Raji (cell line): ENCODE measurements around the gene PDXK.

Experiments used
- POLR2A ChIP-seq: IDR thresholded peaks from 2 replicates; pipeline ENCODE4 v1.6.1; 2011; ENCODE audit warnings: low read depth, low read length, control low read depth; ENCODE audit not compliant: insufficient read depth

PDXK gene

DNA sequence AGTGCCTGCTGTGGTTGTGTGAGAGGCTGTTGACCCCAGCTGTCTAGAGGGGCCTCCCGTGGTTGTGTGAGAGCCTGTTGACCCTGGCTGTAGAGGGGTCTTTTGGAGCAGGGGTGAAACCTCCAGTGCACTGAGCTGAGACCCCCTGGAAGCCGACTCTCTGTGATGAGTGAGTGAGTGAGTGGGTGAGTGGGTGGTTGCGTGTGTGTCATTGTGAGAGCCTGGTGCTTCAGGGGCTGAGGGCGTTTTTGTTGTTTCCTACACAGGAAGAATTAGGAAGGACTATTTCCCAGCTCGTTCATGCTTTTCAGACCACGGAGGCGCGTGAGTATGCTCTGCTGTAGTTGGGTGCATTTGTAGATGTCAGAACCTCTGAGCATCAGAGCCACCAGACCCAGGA is 73.5 kb downstream of the PDXK start:
- TF ChIP-seq POLR2A: no peak

DNA sequence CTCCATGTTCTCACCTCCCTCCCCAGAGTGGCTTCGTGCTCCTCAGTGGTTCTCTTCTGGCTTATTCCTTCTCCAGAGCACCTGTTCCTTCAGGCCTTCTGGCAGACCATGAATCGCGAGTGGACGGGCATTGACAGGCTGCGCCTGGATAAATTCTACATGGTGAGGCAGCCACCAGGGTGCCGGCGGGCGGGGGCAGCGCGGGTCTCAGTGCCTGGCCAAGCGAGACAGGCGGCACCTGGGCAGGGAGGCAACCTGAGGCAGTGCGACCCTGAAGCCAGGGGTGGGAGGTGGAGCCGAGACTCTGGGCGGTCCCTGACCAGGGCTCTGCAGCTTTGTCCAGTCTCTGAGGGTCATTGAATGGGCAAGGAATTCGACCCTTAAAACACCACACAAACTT is 74.3 kb downstream of the PDXK start:
- no peak for TF ChIP-seq POLR2A

DNA sequence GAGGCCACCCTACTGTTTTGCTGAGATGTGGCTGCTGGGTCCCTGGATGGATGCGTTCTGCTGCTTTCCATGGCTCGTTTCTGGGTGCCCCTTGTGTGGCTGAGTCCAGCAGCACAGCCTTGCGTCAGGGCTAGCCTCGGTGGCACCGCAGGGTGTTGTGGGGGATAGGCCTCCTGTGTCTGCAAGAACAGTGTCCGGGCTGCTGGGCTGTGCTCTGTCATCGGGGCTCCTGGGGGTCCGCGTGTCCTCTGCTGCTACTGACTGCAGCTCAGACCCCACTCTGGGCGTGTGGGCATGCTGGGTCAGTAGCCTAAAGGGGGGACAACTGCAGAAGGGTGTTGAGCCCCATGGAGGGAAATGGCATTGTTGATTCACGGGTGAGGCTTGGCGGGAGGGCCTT is 75.4 kb downstream of the PDXK start:
- no peak for TF ChIP-seq POLR2A

DNA sequence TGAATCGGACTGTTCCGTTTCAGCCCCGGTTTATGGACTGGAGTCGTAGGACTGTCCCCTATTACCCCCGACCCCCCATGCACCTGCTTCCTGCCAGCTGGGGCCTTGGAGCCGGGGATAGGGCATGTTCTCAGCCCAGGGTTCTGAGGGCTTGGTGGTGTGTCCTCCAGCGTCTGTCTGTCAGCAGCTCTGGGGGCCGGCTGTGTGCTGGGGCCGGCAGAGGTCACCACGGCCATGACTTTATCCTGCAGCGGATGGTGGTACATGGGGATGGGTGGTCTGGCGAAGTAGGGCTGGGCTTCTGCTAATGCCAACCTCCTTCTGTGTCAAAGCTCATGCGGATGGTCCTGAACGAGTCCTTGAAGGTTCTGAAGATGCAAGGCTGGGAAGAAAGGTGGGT is 75.9 kb downstream of the PDXK start:
- no peak for TF ChIP-seq POLR2A

DNA sequence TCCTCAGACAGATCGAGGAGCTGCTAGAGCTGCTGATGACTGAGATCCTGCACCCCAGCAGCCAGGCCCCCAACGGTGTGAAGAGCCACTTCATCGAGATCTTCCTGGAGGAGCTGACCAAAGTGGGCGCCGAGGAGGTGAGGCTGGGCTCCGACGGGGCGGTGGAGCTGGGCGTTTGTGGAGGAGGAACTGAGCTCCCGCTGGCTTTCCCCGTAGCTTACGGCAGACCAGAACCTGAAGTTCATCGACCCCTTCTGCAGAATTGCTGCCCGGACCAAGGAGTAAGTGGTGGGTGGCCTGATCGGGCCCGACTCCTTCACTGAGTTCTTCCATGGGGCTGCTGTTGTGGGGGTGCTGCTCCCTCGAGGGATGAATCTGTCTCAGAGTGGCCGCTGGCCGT is 78.5 kb downstream of the PDXK start:
- TF ChIP-seq POLR2A: no peak

DNA sequence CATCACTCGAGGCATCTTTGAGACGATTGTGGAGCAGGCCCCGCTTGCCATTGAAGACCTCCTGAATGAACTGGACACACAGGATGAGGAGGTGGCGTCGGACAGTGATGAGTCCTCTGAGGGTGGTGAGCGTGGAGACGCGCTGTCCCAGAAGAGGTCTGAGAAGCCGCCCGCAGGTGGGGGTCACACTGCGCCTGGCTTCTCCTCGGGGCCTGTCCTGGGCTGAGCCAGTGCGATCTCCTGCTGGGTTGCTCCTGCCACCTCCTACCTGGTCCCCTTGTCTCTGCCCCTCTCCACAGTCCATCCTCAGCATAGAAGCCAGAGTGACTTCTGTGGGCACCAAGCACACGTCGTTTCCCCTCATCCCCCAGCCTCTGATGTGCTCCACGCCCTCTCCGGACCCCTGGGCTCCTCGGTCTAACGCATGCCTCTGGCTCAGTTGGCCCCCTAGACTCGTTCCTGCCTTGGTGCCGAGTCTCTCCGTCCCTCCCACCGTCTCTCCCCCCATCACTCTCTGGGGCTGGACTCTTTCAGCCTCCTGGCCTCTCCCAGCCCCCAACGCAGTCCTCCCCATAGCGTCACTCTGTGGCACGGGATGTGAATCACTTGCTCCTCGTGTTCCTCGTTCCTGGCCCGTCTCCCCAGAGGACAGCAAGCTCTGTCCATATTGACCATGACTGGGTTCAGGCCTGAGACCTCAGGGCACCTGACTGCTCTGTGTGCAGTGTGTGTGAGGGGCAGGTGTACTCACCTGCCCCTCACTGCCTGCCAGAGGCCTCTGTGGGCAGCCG is 79.2 kb downstream of the PDXK start:
- TF ChIP-seq POLR2A: no peak

DNA sequence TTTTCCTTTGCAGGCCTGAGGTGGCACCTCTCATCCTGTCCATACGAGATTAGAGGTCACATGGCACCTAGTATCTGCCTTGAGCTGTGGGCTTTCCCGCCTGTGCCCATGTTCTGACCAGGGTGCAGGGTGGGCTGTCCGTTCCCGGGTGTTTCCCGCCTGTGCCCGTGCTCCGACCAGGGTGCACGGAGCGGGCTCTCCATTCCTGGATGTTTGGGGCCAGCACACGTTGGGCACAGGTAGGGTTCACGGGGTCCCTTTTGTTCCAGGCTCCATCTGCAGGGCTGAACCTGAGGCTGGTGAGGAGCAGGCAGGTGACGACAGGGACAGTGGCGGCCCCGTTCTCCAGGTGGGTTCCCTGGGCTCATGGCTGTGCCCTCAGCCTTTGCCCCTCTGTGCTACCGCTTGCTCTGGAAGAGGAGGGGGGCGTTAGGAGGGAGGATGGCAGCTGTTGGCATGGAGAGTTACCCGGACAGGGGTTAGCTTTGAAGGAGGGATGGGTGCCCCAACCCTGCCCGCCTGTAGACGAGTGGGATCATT is 80.4 kb downstream of the PDXK start:
- no peak for TF ChIP-seq POLR2A

DNA sequence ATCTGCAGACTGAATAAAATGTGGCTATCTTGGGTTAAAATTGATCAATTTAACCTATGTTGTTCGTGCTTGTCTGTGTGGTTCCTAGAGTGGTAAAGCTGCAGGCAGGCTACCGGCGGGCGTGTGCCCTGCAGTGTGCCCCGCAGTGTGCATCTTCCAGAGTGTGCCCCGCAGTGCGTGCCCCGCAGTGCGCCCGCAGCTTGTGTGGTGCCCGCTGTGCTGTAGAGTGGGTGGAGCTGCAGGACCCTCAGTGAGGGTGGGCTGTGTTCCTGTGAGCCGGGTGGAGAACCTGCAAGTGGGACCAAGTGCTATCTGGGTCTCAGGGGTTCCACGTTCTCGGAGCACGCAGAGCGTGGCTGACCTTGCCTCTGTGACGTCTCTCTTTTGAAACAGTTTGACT is 81.2 kb downstream of the PDXK start:
- no peak for TF ChIP-seq POLR2A

DNA sequence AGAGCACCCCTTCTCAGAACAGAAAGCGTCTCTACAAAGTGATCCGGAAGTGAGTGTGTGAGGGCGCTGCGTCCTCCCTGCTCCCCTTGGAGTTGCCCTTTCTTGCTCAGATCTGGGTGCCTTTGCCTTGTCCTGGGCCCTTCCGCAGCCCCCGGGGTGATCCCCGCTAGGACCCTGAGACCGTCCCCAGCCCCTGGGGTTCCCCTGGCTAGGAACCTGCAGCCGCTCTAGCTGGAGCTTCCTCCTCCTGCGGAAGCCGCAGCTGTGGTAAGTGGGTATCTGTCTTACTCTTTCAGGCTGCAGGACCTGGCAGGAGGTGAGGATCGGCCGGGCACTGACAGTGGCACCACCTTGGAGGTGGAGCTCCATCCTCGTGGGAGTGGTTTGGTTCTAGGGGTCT is 81.6 kb downstream of the PDXK start:
- TF ChIP-seq POLR2A: no peak

DNA sequence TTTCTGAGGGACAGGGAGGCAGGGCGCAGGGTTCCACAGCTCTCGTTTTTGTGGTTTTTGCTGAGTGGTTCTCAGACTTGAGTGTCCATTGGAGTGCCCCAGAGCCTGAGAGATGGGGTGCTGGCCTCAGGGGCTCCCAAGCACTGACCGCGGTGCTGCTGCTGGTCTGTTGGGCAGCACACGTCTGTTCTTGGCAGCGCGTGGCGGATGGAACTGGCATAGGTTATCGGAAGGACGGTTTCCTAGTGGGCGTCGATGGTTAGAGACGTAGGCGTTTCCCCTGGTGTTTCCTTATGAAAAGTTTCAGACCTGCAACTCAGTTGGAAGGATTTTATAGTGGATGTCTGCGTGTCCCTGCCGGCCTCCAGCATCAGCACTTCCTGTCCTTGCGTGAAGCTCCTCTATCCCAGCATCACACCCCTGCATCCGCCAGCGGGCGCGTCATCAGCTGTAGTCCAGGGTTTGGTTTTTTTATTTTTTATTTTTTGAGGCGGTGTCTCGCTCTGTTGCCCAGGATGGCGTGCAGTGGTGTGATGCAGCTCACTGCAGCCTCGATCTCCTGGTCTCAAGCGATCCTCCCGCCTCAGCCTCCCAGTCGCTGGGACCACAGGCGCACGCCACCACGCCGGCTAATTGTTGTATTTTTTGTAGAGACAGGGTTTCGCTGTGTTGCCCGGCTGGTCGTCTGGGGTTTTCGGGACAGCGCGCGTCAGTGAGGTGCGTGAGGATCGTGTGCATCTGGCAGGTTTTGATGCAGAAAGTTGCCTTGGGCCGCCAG is 82.3 kb downstream of the PDXK start:
- TF ChIP-seq POLR2A: no peak

DNA sequence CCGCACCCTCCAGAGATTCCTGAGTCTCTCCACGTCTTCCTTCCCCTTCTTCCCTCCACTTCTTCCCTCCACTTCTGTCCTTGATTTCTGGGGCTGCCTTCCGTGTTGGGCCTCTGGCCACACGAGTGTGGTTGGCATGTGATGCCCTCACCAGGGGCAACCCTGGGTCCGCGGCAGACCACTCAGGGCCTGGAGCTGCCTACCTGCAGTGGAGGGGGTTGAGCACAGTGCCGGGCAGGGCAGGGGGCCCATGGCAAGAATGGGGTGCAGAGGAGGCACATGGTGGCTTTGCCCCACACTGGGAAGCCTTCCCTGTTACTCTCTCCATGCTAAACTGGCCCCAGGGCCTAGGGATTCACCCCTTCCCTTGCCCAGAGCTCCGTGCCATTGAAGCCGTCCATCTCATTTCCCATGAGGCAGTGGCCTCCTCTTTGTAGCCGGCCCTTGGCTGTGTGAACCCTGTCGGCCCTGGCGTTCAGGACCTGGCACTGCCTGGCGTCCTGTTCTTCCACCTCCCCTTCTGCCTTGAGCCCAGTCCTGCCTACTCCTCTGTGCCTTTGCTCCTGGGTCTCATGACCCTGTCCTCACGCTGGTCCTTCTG is 83.9 kb downstream of the PDXK start:
- TF ChIP-seq POLR2A: no peak

DNA sequence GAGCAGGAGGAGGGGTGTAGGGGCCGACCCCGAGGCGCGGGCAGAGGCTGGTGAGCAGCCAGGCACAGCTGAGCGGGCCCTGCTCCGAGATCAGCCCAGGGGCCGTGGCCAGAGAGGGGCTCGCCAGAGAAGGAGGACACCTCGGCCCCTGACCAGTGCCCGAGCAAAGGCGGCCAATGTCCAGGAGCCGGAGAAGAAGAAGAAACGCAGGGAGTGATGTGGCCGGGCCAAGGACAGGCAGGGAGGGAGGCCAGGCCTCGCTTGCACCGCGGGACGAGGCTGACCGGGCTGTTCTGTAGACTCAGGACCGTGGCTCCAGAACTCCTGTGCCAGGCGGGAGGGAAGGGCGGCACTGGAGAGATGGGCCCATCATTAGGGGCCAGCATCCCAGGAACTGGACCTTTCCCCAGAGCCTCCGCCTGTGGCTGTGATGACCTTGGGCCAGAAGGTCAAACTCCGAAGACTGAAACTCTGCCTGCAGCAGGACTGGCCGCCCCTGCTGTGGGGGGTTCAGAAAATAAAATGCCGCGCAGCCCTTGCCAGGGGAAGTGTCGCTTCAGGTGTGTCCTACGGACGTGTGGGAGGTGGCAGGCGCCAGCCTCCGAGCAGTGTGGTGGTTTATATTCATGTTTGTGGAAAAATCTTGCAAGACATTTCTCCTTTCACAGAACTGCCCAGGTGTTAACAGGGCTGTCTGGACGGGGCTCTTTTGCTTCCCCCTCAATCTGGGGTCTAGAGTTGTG is 84.8 kb downstream of the PDXK start:
- TF ChIP-seq POLR2A: no peak

DNA sequence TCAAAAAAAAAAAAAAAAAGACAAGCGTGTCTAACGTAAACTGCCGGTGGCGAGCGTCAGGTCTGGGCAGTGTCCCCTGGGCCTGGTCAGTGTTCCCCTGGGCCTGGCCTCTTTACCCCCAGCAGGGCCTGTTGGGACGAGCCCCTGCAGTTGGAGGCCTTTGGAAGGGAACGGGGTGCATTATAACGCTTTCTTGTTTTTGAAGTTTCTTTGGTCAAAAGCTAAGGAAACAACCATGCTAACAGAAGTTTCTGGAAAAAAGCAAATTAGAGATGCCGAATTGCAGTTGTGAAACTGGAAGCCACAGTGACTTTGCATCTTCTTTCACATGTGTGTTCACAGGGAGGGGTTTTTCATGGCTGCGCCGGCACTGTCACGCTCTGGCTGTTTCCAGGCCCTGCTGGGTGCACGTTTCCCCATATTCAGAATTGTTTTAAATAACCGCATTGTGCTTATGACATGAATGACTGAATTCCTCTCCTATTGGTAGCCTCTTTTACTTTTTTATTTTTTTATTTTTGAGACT is 86.4 kb downstream of the PDXK start:
- TF ChIP-seq POLR2A: no peak

DNA sequence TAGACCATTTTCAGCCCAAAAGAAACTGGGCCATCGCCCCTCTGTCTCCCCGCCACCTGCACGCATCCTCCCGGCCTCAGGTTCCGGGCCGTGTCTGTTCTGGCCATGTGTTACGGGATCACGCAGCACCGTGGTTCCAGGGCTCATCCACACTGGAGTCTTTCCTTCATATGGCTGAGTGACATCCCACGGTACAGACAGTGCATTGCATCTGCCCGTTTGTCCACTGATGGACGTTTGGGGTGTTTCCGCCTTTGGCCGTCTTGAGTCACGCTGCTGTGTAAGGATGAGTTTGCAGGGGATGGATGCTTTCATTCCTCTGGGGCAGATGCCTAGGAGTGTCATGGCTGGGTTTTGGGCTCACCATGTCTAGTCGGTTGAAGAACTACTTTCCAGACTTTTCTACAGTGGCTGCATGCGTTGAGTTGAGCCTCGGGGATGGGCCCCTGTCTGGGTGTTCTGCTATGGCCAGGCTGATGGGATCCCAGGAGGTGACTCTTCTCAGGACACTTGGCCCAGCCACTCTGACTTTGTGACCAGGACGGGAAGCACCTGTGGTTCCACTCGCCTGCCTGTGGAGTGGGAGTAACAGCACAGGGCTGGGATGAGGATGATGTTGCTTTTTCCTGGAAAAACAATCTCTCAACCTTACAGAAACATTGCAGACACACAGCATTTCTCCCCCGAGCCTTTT is 87.2 kb downstream of the PDXK start:
- TF ChIP-seq POLR2A: no peak

DNA sequence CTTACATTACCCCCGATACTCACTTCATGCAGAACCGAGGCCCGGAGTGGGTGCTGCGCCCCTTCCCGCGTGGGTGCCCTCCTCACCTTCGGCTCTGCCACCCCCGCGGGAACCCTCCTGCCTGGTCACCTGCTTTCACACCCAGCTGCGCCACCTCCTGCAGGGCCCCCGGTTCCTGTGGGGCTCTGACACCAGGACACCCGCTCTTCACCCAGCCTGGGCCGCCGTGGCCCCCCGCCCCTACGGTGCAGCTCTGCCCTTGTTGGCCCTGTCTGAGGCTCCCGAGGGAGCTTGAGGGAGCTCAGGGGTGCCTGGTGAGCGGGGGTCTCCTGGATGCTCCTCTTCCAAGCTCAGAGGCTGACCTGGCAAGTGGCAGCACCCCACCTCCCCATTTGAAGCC is 89.4 kb downstream of the PDXK start:
- TF ChIP-seq POLR2A: no peak

DNA sequence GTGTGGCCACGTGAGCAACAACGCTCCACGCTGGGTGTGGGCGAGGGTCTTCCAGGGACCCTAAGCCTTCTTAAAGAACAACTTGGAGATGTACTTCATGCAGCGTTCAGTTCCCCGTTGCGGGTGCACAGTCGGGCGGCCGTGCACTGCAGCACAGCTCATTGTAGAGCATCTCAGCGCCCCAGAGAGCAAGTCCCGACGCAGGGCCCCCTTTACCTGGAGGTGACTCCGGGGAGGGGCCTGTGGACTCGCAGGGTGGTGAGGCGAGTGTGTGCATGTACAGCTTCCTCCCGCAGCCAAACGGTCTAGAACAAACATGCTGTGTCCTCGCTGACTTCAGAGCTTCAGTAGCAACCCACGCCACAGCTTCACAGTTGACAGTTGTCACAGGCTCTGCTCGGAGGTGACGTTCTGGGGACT is 89.9 kb downstream of the PDXK start:
- TF ChIP-seq POLR2A: no peak
